GM08714 (cell line): ENCODE results near the gene KCNIP4.
"Not testable (repeated sequence)": the region's sequence is repeated elsewhere in the genome, so short reads cannot be mapped to it uniquely, and the experiment has no call there.

Experiments used
- H3K4me3 ChIP-seq: fragments of 200-500 bp; sonication (Bioruptor generic); 2 replicates; pipeline ENCODE4 v1.5.1; 2014; ENCODE audit warnings: mild to moderate bottlenecking, low read length, inconsistent platforms
- ZNF274 ChIP-seq: IDR thresholded peaks from 2 replicates; pipeline ENCODE4 v1.6.1; 2012; ENCODE audit warnings: mild to moderate bottlenecking, low read depth, low read length

KCNIP4 gene

GRCh38 chr4:21380861-21381260 lies 567.7 kb downstream of the KCNIP4 start:
- TF ChIP-seq ZNF274, result no peak
- no peak overlapping the region for H3K4me3 ChIP-seq

GRCh38 chr4:21377046-21377445 lies 571.5 kb downstream of the KCNIP4 start:
- no peak for TF ChIP-seq ZNF274

GRCh38 chr4:21376176-21376575 lies 572.4 kb downstream of the KCNIP4 start:
- no peak for TF ChIP-seq ZNF274
- H3K4me3 ChIP-seq, result no peak overlapping the region

More at GRCh38 chr4:21377046-21377445, 571.5 kb downstream of the KCNIP4 start:
- no peak overlapping the region for H3K4me3 ChIP-seq

GRCh38 chr4:21374641-21375368 lies 573.8 kb downstream of the KCNIP4 start:
- H3K4me3 ChIP-seq, result no peak overlapping the region
- no peak for TF ChIP-seq ZNF274

- no peak overlapping the region for H3K4me3 ChIP-seq
- TF ChIP-seq ZNF274, result no peak
Measured at GRCh38 chr4:21367567-21367966, 581.0 kb downstream of the KCNIP4 start.

- H3K4me3 ChIP-seq, result no peak overlapping the region
- no peak for TF ChIP-seq ZNF274
Measured at GRCh38 chr4:21366840-21367239, 581.7 kb downstream of the KCNIP4 start.

GRCh38 chr4:21366312-21366711 lies 582.3 kb downstream of the KCNIP4 start:
- no peak for TF ChIP-seq ZNF274
- no peak overlapping the region for H3K4me3 ChIP-seq

GRCh38 chr4:21363701-21364100 lies 584.9 kb downstream of the KCNIP4 start:
- TF ChIP-seq ZNF274, result no peak
- no peak overlapping the region for H3K4me3 ChIP-seq

GRCh38 chr4:21352354-21352753 lies 596.2 kb downstream of the KCNIP4 start:
- H3K4me3 ChIP-seq, result not testable (repeated sequence)

GRCh38 chr4:21347142-21347541 lies 601.4 kb downstream of the KCNIP4 start:
- no peak overlapping the region for H3K4me3 ChIP-seq
- TF ChIP-seq ZNF274, result no peak

- TF ChIP-seq ZNF274, result no peak
- no peak overlapping the region for H3K4me3 ChIP-seq
Measured at GRCh38 chr4:21327976-21328700, 620.4 kb downstream of the KCNIP4 start.

GRCh38 chr4:21320034-21320433 lies 628.5 kb downstream of the KCNIP4 start:
- no peak overlapping the region for H3K4me3 ChIP-seq
- TF ChIP-seq ZNF274, result no peak

- H3K4me3 ChIP-seq, result no peak overlapping the region
- no peak for TF ChIP-seq ZNF274
Measured at GRCh38 chr4:21307709-21308108, 640.9 kb downstream of the KCNIP4 start.

- TF ChIP-seq ZNF274, result no peak
- no peak overlapping the region for H3K4me3 ChIP-seq
Measured at GRCh38 chr4:21304540-21304887, 644.1 kb downstream of the KCNIP4 start.

GRCh38 chr4:21290562-21290961 lies 658.0 kb downstream of the KCNIP4 start:
- H3K4me3 ChIP-seq, result no peak overlapping the region
- TF ChIP-seq ZNF274, result no peak
